ENCODE results near the gene FAIM2.

FAIM2 gene

GRCh38 chr12:49939307-49939706 is 35.6 kb upstream of the FAIM2 start:
- DNase-seq (ENCODE audit: low spot score), result no peak

- DNase-seq (ENCODE audit: low spot score), result no peak
These were observed 34.1 kb upstream of the FAIM2 start for GRCh38 chr12:49937639-49938300.

GRCh38 chr12:49936925-49937324 is 33.2 kb upstream of the FAIM2 start:
- no peak for DNase-seq (ENCODE audit: low spot score)

- DNase-seq (ENCODE audit: low spot score), result no peak
These were observed 30.8 kb upstream of the FAIM2 start for GRCh38 chr12:49934505-49934904.

- no peak for DNase-seq (ENCODE audit: low spot score)
These were observed 30.1 kb upstream of the FAIM2 start for GRCh38 chr12:49933796-49934195.

GRCh38 chr12:49932533-49933130 is 28.9 kb upstream of the FAIM2 start:
- no peak for DNase-seq (ENCODE audit: low spot score)

GRCh38 chr12:49932023-49932422 is 28.3 kb upstream of the FAIM2 start:
- no peak for DNase-seq (ENCODE audit: low spot score)

- no peak for DNase-seq (ENCODE audit: low spot score)
These were observed 27.0 kb upstream of the FAIM2 start for GRCh38 chr12:49930515-49931288.

- no peak for DNase-seq (ENCODE audit: low spot score)
These were observed 25.9 kb upstream of the FAIM2 start for GRCh38 chr12:49929581-49929980.

GRCh38 chr12:49928471-49928870 is 24.8 kb upstream of the FAIM2 start:
- DNase-seq (ENCODE audit: low spot score), result no peak

GRCh38 chr12:49925433-49926204 is 21.9 kb upstream of the FAIM2 start:
- no peak for DNase-seq (ENCODE audit: low spot score)

- DNase-seq (ENCODE audit: low spot score), result no peak
These were observed 21.0 kb upstream of the FAIM2 start for GRCh38 chr12:49924628-49925246.

GRCh38 chr12:49923880-49924556 is 20.3 kb upstream of the FAIM2 start:
- DNase-seq (ENCODE audit: low spot score), result no peak

- DNase-seq (ENCODE audit: low spot score), result no peak
These were observed 19.4 kb upstream of the FAIM2 start for GRCh38 chr12:49923035-49923644.

GRCh38 chr12:49922349-49923034 is 18.8 kb upstream of the FAIM2 start:
- DNase-seq (ENCODE audit: low spot score), result no peak

- DNase-seq (ENCODE audit: low spot score), result no peak
These were observed 18.2 kb upstream of the FAIM2 start for GRCh38 chr12:49921936-49922335.

GRCh38 chr12:49921299-49921698 is 17.6 kb upstream of the FAIM2 start:
- DNase-seq (ENCODE audit: low spot score), result no peak

- DNase-seq (ENCODE audit: low spot score), result no peak
These were observed 17.2 kb upstream of the FAIM2 start for GRCh38 chr12:49920915-49921286.

GRCh38 chr12:49920241-49920914 is 16.7 kb upstream of the FAIM2 start:
- no peak for DNase-seq (ENCODE audit: low spot score)

GRCh38 chr12:49917788-49918173 is 14.1 kb upstream of the FAIM2 start:
- DNase-seq (ENCODE audit: low spot score), result no peak

All from activated CD4-positive, alpha-beta T cell treated with anti-CD3 and anti-CD28 coated beads, Interleukin-2, Interleukin-4, amounts not matched to agents 100 ng/mL and 50 ng/mL, durations not matched to agents 16 hours and 8 hours (primary cell).